ENCODE results near the gene SULT1C3. TPM values are rescaled to one million over a fixed set of nuclear protein-coding genes. Genes with fewer than 3 reads are reported as not detected.

The SULT1C3 gene
- total and polyA plus RNA-seq, 2 of the 4 experiments (the other 2 are of a cell fraction), result not detected

GRCh38 chr2:108223573-108223972, 16.2 kb upstream of the SULT1C3 start:
- H3K23ac ChIP-seq (ENCODE audit: low read depth, low read length), result no peak overlapping the region
- no peak overlapping the region for H3K14ac ChIP-seq (replicated peaks; ENCODE audit: low read depth, low read length)
- no peaks in the 10 kb centered on the region for H3K79me1 ChIP-seq (ENCODE audit: low read depth in 1 of 2, low read length in 2 of 2)
- H4K8ac ChIP-seq (ENCODE audit: low read depth in 2 of 2, low read length in 2 of 2), result no peak overlapping the region
- H2AFZ ChIP-seq (replicated peaks; ENCODE audit: low read length, poor library complexity), result no peak overlapping the region
- in situ Hi-C loops (cut with MboI; ENCODE audit: low sequenced_read_pairs) (no loop called here), intact Hi-C loops (cut with micrococcal nuclease) (no loop called here), dilution Hi-C loops (cut with HindIII; ENCODE audit: low sequenced_read_pairs, unreplicated experiment) (no loop called here)
- CTCF ChIA-PET, result no interaction called here
- no peak overlapping the region for H3K18ac ChIP-seq (ENCODE audit: low read depth, low read length)
- H2AK9ac ChIP-seq (replicated peaks; ENCODE audit: low read depth, low read length, poor library complexity), result no peak overlapping the region
- H3K4me2 ChIP-seq (ENCODE audit: low read depth, low read length), result no peak overlapping the region
- POLR2A ChIA-PET (ENCODE audit: unreplicated experiment), result no interaction called here
- no peak overlapping the region for H3K56ac ChIP-seq (ENCODE audit: extremely low read depth, insufficient read depth, low read length)
- no peak overlapping the region for H3K27ac ChIP-seq (ENCODE audit: insufficient read depth, low read length)
- no peak overlapping the region for H3K4ac ChIP-seq (ENCODE audit: low read depth, low read length)
- TF ChIP-seq MAZ (IDR thresholded peaks at IDR 0.05; ENCODE audit: borderline replicate concordance, low read depth, low read length), result no peak
- TF ChIP-seq CHD1 (IDR thresholded peaks at IDR 0.05; ENCODE audit: low read depth, low read length), result no peak
- TF ChIP-seq RAD21 (IDR thresholded peaks at IDR 0.05; ENCODE audit: low read length), result no peak
- no peak for TF ChIP-seq FOS (IDR thresholded peaks at IDR 0.05; ENCODE audit: low read depth, low read length)
- no peak for TF ChIP-seq SMC3 (IDR thresholded peaks at IDR 0.05; ENCODE audit: low read depth, low read length)
- no peak for TF ChIP-seq BHLHE40 (IDR thresholded peaks at IDR 0.05; ENCODE audit: low read depth, low read length)
- no peak for TF ChIP-seq NFE2L2 (IDR thresholded peaks at IDR 0.05; ENCODE audit: low read depth, low read length)
- TF ChIP-seq RFX5 (IDR thresholded peaks at IDR 0.05; ENCODE audit: low read depth, low read length), result no peak
- TF ChIP-seq MXI1 (IDR thresholded peaks at IDR 0.05; ENCODE audit: borderline replicate concordance, low read depth, low read length), result no peak
- TF ChIP-seq RCOR1 (IDR thresholded peaks at IDR 0.05; ENCODE audit: insufficient replicate concordance, low read length), result no peak
- no peak for TF ChIP-seq USF2 (IDR thresholded peaks at IDR 0.05; ENCODE audit: low read depth, low read length)
- no peak for TF ChIP-seq MAFK (IDR thresholded peaks at IDR 0.05; ENCODE audit: low read depth, low read length)
- TF ChIP-seq POLR2A (IDR thresholded peaks at IDR 0.05; ENCODE audit: low read depth, low read length), result no peak
- no peak for TF ChIP-seq CTCF (conservative IDR thresholded peaks at IDR 0.05; ENCODE audit: low read depth, low read length)
- TF ChIP-seq ELK1 (IDR thresholded peaks at IDR 0.05; ENCODE audit: borderline replicate concordance, low read depth, low read length), result no peak
- no peak overlapping the region for H3K4me3 ChIP-seq (ENCODE audit: insufficient read depth, low read depth, low read length)
- H2BK120ac ChIP-seq (ENCODE audit: low read depth, low read length), result no peak overlapping the region
- no peaks in the 10 kb centered on the region for H3K36me3 ChIP-seq (ENCODE audit: control insufficient read depth, insufficient read depth, low read length)
- H3K9me1 ChIP-seq (ENCODE audit: insufficient read depth, low read length), result no peaks in the 10 kb centered on the region
- WGBS, 2 experiments (ENCODE audit: extremely low coverage in 2 of 2, insufficient read length in 1 of 2), result 17% methylated on average over 1 of the region's 4 CpGs; no CpG with 5 or more reads in 1 of the 2 experiments
- no peak overlapping the region for H2BK20ac ChIP-seq (ENCODE audit: low read depth, low read length)
- ATAC-seq (ENCODE audit: low read depth) (no peak), DNase-seq (no peak)
- no peak overlapping the region for H2BK15ac ChIP-seq (ENCODE audit: low read depth, low read length)
- H3K27me3 ChIP-seq (ENCODE audit: control insufficient read depth, insufficient read depth, low read length), result peaks cover 2% of the 10 kb centered on the region; the same call in 1 of the 2 replicates
- no TSS peak for BruUV-seq (replicated peaks)
- H3K9me3 ChIP-seq (ENCODE audit: control insufficient read depth, insufficient read depth, low read length), result peaks cover 7% of the 10 kb centered on the region
- H4K91ac ChIP-seq (ENCODE audit: insufficient read depth, low read depth, low read length), result no peak overlapping the region
- H4K20me1 ChIP-seq (ENCODE audit: insufficient read depth, low read length), result no peaks in the 10 kb centered on the region
- H3K9ac ChIP-seq (ENCODE audit: low read depth, low read length), result no peak overlapping the region
- no peak overlapping the region for H2AK5ac ChIP-seq (ENCODE audit: low read depth, low read length)
- H4K5ac ChIP-seq (ENCODE audit: low read depth, low read length), result no peak overlapping the region
- no peaks in the 10 kb centered on the region for H3K4me1 ChIP-seq (ENCODE audit: control insufficient read depth, insufficient read depth, low read length)
- no peak overlapping the region for H2BK5ac ChIP-seq (ENCODE audit: low read depth, low read length, poor library complexity, severe bottlenecking)

All from IMR-90 (cell line).